T-helper 1 cell treated with Interleukin-12 subunit alpha and Interleukin-12 subunit beta and Interleukin-4 antibody, amounts not matched to agents 30 μg/mL and 1 μg/mL, for 36 hours (primary cell): Measurements from ENCODE around the gene NIBAN1.
"Not testable (repeated sequence)": the region's sequence is repeated elsewhere in the genome, so short reads cannot be mapped to it uniquely, and the experiment has no call there.

Experiments
- H3K27ac Mint-ChIP-seq: one replicate; pipeline ENCODE4 v1.8.0; 2021; ENCODE audit warnings: mild to moderate bottlenecking, mixed read lengths
- H3K27me3 Mint-ChIP-seq: one replicate; pipeline ENCODE4 v1.8.0; 2021; ENCODE audit warnings: low read depth, mixed read lengths
- H3K36me3 Mint-ChIP-seq: one replicate; pipeline ENCODE4 v1.8.0; 2021; ENCODE audit warnings: low read depth, mixed read lengths
- H3K4me1 Mint-ChIP-seq: one replicate; pipeline ENCODE4 v1.8.0; 2021; ENCODE audit warnings: low read depth, mixed read lengths
- H3K4me3 Mint-ChIP-seq: one replicate; pipeline ENCODE4 v1.8.0; 2021; ENCODE audit warnings: mild to moderate bottlenecking, moderate library complexity, mixed read lengths
- H3K9me3 Mint-ChIP-seq: one replicate; pipeline ENCODE4 v1.8.0; 2021; ENCODE audit warnings: mixed read lengths

Gene NIBAN1, protein sequence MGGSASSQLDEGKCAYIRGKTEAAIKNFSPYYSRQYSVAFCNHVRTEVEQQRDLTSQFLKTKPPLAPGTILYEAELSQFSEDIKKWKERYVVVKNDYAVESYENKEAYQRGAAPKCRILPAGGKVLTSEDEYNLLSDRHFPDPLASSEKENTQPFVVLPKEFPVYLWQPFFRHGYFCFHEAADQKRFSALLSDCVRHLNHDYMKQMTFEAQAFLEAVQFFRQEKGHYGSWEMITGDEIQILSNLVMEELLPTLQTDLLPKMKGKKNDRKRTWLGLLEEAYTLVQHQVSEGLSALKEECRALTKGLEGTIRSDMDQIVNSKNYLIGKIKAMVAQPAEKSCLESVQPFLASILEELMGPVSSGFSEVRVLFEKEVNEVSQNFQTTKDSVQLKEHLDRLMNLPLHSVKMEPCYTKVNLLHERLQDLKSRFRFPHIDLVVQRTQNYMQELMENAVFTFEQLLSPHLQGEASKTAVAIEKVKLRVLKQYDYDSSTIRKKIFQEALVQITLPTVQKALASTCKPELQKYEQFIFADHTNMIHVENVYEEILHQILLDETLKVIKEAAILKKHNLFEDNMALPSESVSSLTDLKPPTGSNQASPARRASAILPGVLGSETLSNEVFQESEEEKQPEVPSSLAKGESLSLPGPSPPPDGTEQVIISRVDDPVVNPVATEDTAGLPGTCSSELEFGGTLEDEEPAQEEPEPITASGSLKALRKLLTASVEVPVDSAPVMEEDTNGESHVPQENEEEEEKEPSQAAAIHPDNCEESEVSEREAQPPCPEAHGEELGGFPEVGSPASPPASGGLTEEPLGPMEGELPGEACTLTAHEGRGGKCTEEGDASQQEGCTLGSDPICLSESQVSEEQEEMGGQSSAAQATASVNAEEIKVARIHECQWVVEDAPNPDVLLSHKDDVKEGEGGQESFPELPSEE

DNA sequence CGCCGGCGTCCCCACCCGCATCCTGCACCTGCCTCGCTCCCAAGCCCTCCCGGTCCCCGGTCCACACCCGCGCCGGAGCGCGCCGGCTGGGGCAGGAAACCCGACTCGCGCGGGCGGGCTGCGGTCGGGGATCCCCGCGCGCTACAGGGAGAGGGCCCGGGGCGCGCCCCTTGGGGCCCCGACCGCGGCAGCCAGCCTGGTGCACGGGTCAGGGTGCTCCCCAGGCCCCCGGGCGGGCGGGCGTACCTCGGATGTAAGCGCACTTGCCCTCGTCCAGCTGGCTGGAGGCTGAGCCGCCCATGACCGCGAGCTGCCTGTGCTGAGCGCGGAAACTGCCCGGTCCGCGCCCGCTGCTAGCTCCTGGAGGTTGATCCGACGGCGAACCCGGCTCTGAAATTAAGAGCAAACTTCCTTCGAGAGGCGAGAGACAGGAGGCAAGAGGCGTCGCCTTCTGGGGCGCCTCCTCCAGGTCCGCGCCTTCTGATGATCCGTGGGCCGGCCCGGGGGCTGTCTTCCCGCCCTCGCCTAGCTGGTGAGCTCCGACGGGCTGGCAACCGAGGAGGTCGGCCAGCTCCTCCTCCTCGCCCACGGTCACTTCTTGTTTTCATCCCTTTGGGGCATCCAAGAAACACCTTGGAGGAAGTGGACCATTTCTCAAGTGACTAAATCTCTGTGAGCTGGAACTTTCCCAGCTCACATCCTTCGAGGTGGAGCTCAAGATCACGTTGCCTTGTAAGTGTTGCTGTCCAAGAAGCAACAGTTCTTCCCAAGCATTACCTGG, at the start of gene NIBAN1:
Gene NIBAN1, minus strand, starts transcription at position 453 of the 781 bp plus-strand sequence. Its CDS starts 152 bp downstream, at position 301.
- peaks cover 18% of the 10 kb centered on the region for H3K27me3 Mint-ChIP-seq

DNA sequence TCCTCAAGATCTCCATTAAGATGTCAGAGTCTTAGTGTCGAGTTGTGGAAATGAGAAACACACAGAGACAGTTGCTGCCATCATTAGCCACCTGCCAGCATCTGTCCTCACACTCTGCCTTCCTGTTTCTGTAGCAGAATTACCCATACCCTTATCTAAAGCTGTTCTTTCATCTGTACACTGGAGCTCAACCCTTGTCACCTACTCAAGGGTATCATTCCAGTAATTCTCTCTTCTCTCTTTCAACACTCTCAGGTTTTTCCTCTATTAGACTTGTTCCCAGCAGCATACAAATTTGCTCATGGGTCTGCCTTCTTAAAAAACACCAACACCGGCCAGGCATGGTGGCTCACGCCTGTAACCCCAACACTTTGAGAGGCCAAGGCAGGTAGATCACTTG, 43.7 kb upstream of the NIBAN1 start:
- Mint-ChIP-seq H3K36me3 (no peaks in the 10 kb centered on the region), H3K27me3 (no peaks in the 10 kb centered on the region), H3K9me3 (no peaks in the 10 kb centered on the region), H3K4me3 (no peak overlapping the region), H3K4me1 (no peaks in the 10 kb centered on the region), H3K27ac (no peak overlapping the region)

More for the DNA sequence above, at the start of gene NIBAN1:
- peaks cover 9% of the 10 kb centered on the region for H3K36me3 Mint-ChIP-seq
- H3K4me3 Mint-ChIP-seq: peak within 1 kb of the TSS; percentile 81
- H3K9me3 Mint-ChIP-seq: no peaks in the 10 kb centered on the region
- peak within 1 kb of the TSS; percentile 80 for H3K27ac Mint-ChIP-seq
- H3K4me1 Mint-ChIP-seq: peaks cover 39% of the 10 kb centered on the region

DNA sequence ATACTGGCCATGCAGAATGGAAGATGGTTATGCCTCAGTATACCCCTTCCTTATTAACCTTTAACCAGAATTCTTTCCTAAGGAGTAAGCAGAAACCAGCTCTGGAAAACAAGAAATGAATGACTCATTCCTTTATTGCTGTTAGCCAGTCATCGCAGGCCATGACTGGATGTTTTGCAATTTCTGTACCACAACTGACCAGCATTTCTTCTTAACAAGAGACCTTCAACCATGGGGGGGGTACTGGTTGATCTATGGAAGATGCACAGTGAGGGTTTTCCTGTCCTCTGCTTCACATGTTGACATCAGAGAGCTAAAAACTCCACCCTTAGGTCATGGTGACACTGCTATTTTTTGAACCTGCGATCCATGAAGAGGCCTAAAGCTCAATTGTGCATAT, 43.0 kb upstream of the NIBAN1 start:
- no peaks in the 10 kb centered on the region for H3K36me3 Mint-ChIP-seq
- H3K9me3 Mint-ChIP-seq: no peaks in the 10 kb centered on the region
- H3K4me3 Mint-ChIP-seq: no peak overlapping the region
- no peaks in the 10 kb centered on the region for H3K4me1 Mint-ChIP-seq
- no peaks in the 10 kb centered on the region for H3K27me3 Mint-ChIP-seq
- no peak overlapping the region for H3K27ac Mint-ChIP-seq

DNA sequence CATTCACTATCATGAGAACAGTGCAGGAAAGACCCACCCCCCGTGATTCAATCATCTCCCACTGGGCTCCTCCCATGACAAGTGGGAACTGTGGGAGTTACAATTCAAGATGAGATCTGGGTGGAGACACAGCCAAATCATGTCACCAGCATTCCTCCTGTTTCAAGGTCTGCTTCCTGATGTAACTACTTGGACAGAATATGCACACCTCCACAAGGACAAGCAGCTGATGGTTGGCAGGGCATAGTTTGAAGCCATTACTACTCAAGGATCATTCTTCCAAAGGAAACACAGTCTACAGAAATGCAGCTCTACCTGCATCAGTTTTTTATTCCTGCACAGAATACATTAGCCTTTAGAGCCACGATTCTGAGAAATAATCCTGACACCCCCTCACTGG, 42.6 kb upstream of the NIBAN1 start:
- Mint-ChIP-seq H3K27ac (no peak overlapping the region), H3K27me3 (no peaks in the 10 kb centered on the region), H3K4me3 (no peak overlapping the region), H3K9me3 (no peaks in the 10 kb centered on the region), H3K4me1 (no peaks in the 10 kb centered on the region), H3K36me3 (no peaks in the 10 kb centered on the region)

DNA sequence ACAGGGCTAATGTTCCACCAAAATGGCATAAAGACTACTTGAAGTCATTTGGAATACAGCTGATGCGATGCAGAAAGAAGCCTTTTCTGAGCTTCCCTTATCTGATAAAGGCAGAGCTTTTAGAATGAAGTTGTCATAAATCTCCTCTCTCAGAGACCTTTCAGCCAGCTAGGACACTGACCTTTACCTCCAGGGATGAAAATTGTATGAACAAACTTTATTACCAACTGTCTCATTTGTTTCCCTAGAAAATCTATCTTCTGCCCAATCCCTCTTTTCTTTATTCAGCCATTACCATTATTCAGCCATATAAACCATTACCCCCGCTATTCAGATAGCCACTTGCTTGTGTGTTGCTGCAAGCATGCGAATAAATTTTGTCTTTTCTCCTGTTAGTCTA, 41.3 kb upstream of the NIBAN1 start:
- no peaks in the 10 kb centered on the region for H3K4me1 Mint-ChIP-seq
- no peak overlapping the region for H3K4me3 Mint-ChIP-seq
- H3K27ac Mint-ChIP-seq: no peak overlapping the region
- no peaks in the 10 kb centered on the region for H3K36me3 Mint-ChIP-seq
- peaks cover 6% of the 10 kb centered on the region for H3K27me3 Mint-ChIP-seq
- no peaks in the 10 kb centered on the region for H3K9me3 Mint-ChIP-seq

DNA sequence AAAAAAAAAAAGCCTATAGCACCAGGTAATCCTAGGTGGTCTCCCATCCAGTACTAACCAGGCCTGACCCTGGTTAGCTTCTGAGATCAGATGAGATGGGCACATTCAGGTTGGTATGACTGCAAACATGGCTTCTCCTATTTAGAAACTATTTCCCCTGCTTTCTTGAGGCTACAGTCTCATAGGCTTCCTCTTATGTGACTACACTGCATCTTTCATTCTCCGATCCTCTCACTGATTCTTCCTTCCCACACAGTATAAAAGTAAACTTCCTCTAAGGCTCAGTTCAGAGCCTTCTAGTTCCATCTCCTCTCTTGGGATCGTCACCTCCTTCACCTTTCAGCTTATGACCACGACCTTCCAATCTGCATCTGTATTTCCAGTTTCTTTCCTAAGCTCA, 40.6 kb upstream of the NIBAN1 start:
- H3K27ac Mint-ChIP-seq: no peak overlapping the region
- no peaks in the 10 kb centered on the region for H3K9me3 Mint-ChIP-seq
- no peaks in the 10 kb centered on the region for H3K36me3 Mint-ChIP-seq
- H3K4me1 Mint-ChIP-seq: no peaks in the 10 kb centered on the region
- H3K4me3 Mint-ChIP-seq: no peak overlapping the region
- peaks cover 6% of the 10 kb centered on the region for H3K27me3 Mint-ChIP-seq

DNA sequence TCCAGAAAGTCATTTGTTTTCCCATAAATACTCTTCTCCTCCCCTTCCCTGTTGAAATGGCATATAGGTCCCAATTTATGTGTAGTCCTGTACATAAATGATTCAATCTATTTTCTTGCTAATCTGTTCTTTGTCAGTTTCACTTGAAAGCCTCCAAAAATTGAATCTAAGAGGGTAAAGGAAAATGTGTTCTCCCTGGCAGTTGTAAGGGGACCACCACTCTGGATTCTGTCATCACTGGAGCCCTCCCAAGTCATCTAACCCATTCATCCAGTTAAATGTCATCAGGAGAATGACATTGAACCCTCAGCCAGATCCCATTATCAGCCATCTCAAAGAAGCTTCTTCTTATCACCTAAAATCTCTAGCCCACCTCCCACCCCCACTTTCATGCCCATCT, 36.1 kb upstream of the NIBAN1 start:
- no peak overlapping the region for H3K27ac Mint-ChIP-seq
- H3K36me3 Mint-ChIP-seq: no peaks in the 10 kb centered on the region
- H3K27me3 Mint-ChIP-seq: peaks cover 10% of the 10 kb centered on the region
- no peaks in the 10 kb centered on the region for H3K4me1 Mint-ChIP-seq
- H3K9me3 Mint-ChIP-seq: no peaks in the 10 kb centered on the region
- H3K4me3 Mint-ChIP-seq: no peak overlapping the region

DNA sequence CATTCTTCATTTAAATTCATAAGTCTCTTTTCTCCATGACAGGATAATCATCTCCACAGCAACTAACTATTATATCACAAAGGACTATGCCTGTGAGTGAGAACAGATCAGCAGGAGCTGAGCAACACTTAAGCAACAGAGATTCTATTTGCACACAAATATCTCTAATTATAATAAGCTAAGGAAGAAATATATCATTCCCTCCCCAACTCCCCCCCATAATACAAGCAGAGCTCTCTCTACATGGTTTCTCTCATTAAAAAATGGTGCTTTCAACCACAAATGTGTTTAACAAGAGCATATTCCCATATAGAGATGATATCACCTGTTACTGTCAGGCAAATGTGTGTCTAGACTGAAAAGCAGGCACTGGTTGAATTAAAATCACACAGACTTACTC, 34.5 kb upstream of the NIBAN1 start:
- H3K36me3 Mint-ChIP-seq: no peaks in the 10 kb centered on the region
- H3K9me3 Mint-ChIP-seq: no peaks in the 10 kb centered on the region
- H3K4me3 Mint-ChIP-seq: no peak overlapping the region
- peaks cover 10% of the 10 kb centered on the region for H3K27me3 Mint-ChIP-seq
- no peak overlapping the region for H3K27ac Mint-ChIP-seq
- H3K4me1 Mint-ChIP-seq: no peaks in the 10 kb centered on the region

DNA sequence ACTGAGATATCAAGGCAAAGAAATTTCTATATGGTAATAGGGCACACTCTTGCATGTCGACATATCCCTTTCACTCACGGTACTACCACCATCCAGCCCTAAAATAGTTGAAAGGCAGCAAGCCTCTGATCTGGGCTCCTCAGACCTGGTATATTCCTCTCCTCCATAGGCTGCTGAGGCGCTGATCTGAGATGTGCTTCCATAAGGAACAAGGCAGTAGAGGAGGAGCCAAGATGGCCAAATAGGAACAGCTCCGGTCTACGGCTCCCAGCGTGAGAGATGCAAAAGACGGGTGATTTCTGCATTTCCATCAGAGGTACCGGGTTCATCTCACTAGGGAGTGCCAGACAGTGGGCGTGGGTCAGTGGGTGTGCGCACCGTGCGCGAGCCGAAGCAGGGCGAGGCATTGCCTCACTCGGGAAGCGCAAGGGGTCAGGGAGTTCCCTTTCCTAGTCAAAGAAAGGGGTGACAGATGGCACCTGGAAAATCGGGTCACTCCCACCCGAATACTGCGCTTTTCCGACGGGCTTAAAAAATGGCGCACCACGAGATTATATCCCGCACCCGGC, 27.1 kb upstream of the NIBAN1 start:
- not testable (repeated sequence) for H3K4me1 Mint-ChIP-seq, H3K27ac Mint-ChIP-seq, H3K27me3 Mint-ChIP-seq, H3K36me3 Mint-ChIP-seq, H3K9me3 Mint-ChIP-seq, H3K4me3 Mint-ChIP-seq

DNA sequence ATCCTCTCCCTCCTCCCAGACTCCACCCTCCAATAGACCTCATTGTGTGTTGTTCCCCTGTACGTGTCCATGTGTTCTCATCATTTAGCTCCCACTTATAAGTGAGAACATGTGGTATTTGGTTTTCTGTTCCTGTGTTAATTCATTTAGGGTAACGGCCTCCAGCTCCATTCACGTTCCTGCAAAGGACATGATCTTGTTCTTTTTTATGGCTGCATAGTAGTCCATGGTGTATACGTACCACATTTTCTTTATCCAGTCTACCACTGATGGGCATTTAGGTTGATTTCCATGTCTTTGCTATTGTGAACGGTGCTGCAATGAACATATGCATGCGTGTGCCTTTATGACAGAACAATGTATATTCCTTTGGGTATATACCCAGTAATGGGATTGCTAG, 25.7 kb upstream of the NIBAN1 start:
- H3K27ac Mint-ChIP-seq, H3K4me3 Mint-ChIP-seq, H3K36me3 Mint-ChIP-seq, H3K9me3 Mint-ChIP-seq, H3K27me3 Mint-ChIP-seq, H3K4me1 Mint-ChIP-seq: not testable (repeated sequence)

DNA sequence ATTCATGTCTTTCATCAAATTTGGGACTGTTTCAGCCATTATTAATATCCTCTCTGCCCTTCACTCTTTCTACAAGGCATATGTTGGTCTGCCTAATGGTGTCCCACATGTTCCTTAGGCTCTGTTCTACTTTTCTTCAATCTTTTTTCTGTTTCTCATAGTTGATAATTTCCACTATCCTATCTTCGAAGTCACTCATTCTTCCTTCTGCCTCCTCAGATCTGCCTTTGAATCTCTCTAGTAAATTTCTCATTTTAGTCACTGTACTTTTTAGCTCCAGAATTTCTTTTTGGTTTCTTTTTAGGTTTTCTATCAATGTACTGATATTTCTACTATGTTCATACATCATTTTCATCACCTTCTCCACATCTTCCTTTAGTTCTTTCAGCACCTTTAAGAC, 20.0 kb upstream of the NIBAN1 start:
- Mint-ChIP-seq H3K27ac (no peak overlapping the region), H3K4me3 (no peak overlapping the region), H3K4me1 (no peaks in the 10 kb centered on the region), H3K27me3 (peaks cover 23% of the 10 kb centered on the region), H3K36me3 (peaks cover 3% of the 10 kb centered on the region), H3K9me3 (peaks cover 12% of the 10 kb centered on the region)

DNA sequence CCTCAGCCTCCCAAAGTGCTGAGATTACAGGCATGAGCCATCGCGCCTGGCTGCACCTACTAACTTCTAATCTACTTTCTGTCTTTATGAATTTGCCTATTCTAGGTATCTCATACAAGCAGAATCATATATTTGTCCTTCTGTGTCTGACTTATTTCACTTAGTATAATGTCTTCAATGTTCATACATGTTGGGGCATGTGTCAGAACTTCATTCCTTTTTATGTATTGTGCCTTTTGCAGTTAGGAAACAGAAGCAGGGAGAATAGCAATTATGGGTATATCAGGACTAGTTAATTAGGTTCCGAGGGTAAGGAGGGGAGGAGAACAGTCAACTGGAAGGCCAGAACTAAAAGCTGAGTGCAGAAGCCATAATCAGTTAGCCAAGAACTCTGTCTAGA, 18.0 kb upstream of the NIBAN1 start:
- peaks cover 3% of the 10 kb centered on the region for H3K36me3 Mint-ChIP-seq
- peaks cover 12% of the 10 kb centered on the region for H3K9me3 Mint-ChIP-seq
- H3K27me3 Mint-ChIP-seq: peaks cover 32% of the 10 kb centered on the region
- H3K4me3 Mint-ChIP-seq: no peak overlapping the region
- H3K4me1 Mint-ChIP-seq: no peaks in the 10 kb centered on the region
- no peak overlapping the region for H3K27ac Mint-ChIP-seq

DNA sequence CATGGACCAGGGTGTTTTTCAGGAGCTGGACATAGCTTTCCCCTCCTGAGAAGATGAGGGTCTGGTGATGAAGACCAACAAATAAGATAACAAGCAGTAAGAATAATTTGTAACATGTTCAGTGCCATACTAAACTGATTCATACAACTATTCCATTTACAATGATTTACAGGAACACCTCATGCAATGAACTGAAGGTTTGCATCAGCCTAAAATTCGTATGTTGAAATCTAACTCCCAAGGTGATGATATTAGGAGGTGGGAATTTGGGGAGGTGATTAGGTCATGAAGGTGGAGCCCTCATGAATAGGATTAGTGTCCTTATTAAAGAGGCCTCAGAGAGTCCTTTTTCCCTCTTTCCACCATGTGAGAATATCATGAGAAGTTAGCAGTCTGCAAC, 15.9 kb upstream of the NIBAN1 start:
- no peaks in the 10 kb centered on the region for H3K4me1 Mint-ChIP-seq
- H3K27ac Mint-ChIP-seq: no peak overlapping the region
- peaks cover 3% of the 10 kb centered on the region for H3K36me3 Mint-ChIP-seq

DNA sequence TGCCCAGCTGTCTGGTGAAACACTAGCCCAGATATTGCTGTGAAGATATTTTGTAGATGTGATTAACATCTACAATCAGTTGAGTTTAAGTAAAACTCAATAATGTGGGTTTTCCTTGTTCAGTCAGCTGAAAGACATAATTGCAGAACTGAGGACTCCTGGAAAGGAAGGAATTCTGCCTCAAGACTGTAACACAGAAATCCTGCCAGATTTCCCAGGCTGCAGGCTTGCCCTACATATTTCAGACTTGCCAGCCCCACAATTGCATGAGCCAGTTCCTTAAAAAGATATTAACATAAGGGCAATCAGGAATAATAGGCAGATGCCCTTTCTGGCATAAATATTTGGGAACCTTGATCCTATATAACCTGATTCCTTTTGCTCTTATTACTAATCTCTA, 14.2 kb upstream of the NIBAN1 start:
- H3K27ac Mint-ChIP-seq: no peak overlapping the region
- H3K9me3 Mint-ChIP-seq: no peaks in the 10 kb centered on the region
- H3K36me3 Mint-ChIP-seq: no peaks in the 10 kb centered on the region
- H3K27me3 Mint-ChIP-seq: peaks cover 52% of the 10 kb centered on the region
- H3K4me3 Mint-ChIP-seq: no peak overlapping the region
- H3K4me1 Mint-ChIP-seq: no peaks in the 10 kb centered on the region

More for the DNA sequence above, 15.9 kb upstream of the NIBAN1 start:
- Mint-ChIP-seq H3K4me3 (no peak overlapping the region), H3K27me3 (peaks cover 45% of the 10 kb centered on the region), H3K9me3 (peaks cover 7% of the 10 kb centered on the region)
